Pulmonary artery endothelial cell (primary cell): ENCODE data around the gene CYP2E1. TPM values are rescaled to one million over a fixed set of nuclear protein-coding genes. Genes with fewer than 3 reads are reported as not detected.
"Not testable (repeated sequence)": the region's sequence is repeated elsewhere in the genome, so short reads cannot be mapped to it uniquely, and the experiment has no call there.

ENCODE experiments used
- DNase-seq: peaks from one replicate; pipeline ENCODE4 v3.0.0-alpha.2; 2011; ENCODE audit warnings: low read depth, low spot score
- total RNA-seq: library from RNA; depleted of rRNA; stranded (reverse); fragments of >200 nt; gene quantifications from 2 replicates; pipeline ENCODE4 v1.2.3, GENCODE V29; 2014

Gene CYP2E1
- 0.13 TPM in 1 of 2 replicates, not detected in the other for total RNA-seq

- DNase-seq: no peak
These were observed at the start of gene CYP2E1 for GRCh38 chr10:133526957-133527588. Gene CYP2E1 (plus strand): TSS chr10:133527363. CDS start chr10:133527396, 33 bp downstream.

DNA sequence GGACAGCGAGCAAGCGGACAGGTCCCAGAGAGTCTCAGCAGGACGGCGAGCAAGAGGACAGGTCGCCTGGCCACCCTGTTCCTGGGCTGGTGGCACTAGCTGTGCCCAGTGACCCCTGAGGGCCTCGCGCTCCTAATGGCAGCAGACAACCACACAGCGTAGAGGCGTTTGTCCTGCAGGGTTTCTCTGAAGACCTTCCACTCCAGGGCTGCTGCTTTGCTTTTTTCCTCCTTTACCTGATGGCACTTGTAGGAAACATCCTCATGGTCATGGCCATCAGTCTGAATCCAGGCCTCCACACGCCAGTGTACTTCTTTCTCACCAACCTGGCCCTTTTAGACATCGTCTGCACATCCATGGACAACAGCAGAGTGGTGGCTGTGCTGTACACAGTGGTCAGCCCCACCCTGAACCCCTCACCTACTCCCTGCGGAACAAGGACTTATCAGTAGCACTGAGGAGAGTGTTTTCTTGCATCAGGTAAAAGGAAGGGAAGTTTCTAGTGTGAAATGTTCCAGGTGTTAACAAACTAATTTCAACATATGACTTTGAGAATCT, 46.0 kb upstream of the CYP2E1 start:
- no peak for DNase-seq

DNA sequence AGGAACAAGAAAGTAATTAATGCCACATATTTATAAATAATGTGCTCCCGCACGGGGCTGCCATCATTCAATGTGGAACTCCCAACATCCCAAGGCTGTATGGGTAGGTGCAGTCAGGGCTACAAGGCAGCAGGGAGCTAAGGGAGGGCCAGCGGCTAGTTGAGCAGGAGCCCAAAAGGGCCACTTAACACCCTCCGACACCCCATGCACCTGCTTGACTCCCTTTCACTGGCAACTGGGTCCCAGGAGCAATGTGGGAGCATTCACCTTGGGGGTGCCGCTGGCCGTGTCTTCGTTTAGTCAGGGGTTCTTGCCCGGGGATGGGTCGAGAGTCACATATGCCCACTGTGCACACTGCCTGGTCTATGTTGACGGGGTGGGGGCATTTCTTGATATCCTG, 45.5 kb upstream of the CYP2E1 start:
- no peak for DNase-seq

DNA sequence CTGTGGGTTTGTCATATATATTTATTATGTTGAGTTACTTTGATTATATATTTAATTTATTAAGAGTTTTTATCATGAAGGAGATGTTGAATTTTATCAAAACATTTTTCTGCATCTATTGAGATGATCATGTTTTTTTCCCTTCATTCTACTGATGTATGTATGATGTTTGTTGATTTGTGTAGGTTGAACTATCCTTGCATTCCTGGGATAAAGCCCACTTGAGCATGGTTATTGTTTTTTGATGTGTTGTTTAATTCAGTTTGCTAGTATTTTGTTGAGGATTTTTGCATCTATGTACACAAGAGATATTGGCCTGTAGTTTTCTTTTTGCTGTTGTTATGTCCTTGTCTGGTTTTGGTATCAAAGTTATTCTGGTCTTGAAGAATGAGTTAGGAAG, 42.3 kb upstream of the CYP2E1 start:
- no peak for DNase-seq

- DNase-seq: no peak
These were observed 40.1 kb upstream of the CYP2E1 start for GRCh38 chr10:133487085-133487484.

DNA sequence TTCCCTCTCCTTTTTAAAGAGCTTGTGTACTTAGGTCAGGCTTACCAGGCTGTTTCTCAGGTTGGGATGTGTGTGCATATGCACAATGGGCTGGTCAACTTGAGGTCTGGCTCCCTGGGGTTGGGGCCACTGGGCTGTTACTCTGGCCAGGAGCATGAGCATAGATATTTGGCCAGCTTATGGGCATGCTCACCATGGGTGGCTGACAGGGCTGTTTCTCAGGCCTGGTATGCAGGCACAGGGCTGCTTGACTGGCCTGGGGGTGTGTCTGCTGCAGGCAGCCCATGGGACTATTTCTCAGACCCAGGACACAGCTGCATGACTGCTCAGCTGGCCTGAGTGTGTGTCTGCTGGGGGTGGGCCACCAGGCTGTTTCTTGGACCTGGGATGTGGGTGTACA, 38.8 kb upstream of the CYP2E1 start:
- DNase-seq: no peak

DNA sequence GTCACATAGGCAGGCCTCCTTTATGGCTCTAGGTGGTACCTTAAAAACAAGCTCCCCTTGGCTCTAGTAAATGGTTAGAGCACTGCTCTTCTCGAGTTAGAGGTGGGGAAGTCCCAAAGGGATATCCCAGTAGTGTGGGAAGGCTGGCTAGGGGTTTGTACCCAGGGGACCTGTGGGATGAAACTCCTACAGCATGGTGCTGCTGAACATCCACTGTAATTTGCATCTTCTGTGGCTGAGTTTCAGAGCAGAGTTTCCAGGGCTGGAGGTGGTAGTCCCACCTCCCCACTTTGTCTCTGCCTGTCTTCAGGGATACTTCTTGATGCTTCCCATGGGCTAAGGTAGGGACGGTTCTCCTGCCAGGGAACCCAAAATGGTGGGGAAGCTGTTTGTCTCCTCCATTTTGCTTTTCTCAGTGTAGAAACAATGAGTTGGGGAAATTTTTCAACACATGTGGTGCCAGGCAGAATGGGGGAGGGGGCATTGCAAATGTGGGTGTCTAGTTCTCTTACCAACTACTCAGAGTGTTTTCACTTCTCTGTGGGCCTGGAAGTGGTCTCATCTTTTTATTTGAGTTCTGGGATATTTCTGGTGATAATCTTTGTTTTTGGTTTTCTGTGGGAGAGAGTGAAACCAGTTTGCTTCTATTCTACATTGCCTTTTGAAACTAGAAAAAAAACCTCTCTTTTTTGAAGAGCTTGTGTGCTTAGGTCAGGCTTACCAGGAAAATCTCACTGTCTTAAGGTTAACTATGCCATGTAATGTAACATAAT, 37.2 kb upstream of the CYP2E1 start:
- DNase-seq: no peak

- DNase-seq: not testable (repeated sequence)
These were observed 33.6 kb upstream of the CYP2E1 start for GRCh38 chr10:133493562-133493961.

- not testable (repeated sequence) for DNase-seq
These were observed 29.8 kb upstream of the CYP2E1 start for GRCh38 chr10:133497363-133497762.

GRCh38 chr10:133499176-133499575, 28.0 kb upstream of the CYP2E1 start:
- DNase-seq: not testable (repeated sequence)

GRCh38 chr10:133500897-133501296, 26.3 kb upstream of the CYP2E1 start:
- DNase-seq: not testable (repeated sequence)

- no peak for DNase-seq
These were observed 17.5 kb upstream of the CYP2E1 start for GRCh38 chr10:133509700-133510099.

DNA sequence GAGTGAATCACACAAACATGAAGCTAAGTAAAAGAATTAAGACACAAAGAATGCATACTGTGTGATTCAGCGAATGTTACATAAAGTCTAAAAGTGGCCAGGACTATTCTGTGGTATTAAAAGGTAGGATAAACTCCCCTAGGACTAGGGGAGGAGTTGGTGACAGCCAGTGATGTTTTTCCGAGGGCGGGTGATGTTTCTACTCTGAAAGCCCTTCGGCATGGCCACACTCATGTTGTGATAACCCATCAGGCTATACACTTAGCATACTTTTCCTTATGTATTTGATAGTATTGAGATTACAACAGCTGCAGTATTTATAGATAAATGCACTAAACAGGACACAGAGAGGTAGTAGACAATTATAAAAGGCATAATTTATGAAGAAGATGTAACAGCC, 15.8 kb upstream of the CYP2E1 start:
- no peak for DNase-seq

DNA sequence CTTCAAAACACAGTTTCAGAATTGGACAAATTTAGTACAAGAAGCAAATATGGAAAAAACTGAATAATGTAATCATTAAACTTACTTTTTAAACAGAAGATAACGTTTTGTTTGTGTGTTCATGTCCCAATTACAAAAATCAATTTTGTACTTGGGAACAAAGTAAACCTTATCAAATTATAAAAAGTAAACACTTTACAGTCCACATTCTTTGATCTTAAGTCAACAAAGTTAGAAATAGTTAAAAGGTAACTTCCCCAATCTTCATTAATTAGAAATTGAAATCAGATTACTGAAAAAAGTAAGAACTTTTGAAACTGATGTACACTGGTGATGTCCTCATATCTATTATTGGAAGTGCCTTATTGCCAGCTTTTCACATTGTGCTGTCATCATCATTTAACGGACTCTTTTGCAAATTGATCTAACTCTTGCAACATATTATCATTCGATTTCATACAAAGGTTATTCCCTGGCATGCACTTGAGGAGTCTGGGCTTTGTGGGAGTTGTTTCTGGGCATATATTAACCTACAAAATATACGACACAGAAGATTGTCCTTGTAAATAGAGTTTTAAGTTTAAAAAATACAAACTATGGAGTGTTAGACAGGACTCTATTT, 15.1 kb upstream of the CYP2E1 start:
- DNase-seq: no peak

GRCh38 chr10:133515471-133515870, 11.7 kb upstream of the CYP2E1 start:
- no peak for DNase-seq

DNA sequence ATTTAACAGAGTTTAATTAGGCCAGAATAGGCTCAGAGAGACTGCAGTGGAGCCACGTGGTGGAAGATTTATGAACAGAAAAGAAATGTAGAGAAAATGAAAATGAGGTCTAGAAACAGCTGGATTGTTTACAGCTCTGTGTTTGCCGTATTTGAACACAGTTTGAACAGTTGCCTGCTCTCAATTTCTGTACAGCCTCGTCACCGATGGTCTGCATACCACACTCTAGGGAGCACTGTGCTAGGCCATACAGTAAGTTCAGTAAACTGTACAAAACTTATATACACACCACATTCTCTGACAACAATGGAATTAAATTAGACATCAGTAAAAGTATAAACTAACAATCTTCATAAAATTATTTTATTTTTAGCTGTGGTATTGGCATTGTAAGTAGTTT, 11.1 kb upstream of the CYP2E1 start:
- no peak for DNase-seq

- not testable (repeated sequence) for DNase-seq
These were observed 8.6 kb upstream of the CYP2E1 start for GRCh38 chr10:133518517-133518916.

DNA sequence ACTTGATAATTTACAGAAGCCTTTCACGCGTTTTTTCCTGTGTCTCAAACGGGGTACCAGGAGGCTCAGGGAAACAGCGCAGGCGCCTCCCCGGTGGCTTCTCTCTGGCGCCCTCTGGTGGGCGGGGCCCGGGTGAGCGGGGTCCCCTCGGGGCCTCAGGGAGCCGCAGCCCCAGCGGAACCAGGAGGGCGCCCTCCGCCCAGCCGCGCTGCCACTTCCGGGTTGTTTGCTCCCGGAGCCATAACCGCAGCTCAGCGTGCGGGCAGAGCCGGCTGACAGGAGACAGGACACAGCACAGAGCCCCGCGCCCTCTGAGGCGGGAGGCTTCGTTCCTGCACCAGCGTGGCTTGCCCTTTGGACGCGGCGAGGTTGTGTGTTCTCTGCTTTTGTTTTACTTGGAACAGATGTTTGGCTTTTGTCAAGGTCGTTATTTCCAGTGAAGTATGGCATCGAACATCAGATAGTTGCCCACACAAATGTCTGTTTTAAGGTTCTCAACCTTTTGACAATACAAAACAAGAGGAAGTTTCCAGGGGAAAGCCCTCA, 6.9 kb upstream of the CYP2E1 start:
- DNase-seq: peak; percentile 3

- no peak for DNase-seq
These were observed 3.4 kb upstream of the CYP2E1 start for GRCh38 chr10:133523631-133524203.

- no peak for DNase-seq
These were observed 1.7 kb upstream of the CYP2E1 start for GRCh38 chr10:133525444-133525843.

DNA sequence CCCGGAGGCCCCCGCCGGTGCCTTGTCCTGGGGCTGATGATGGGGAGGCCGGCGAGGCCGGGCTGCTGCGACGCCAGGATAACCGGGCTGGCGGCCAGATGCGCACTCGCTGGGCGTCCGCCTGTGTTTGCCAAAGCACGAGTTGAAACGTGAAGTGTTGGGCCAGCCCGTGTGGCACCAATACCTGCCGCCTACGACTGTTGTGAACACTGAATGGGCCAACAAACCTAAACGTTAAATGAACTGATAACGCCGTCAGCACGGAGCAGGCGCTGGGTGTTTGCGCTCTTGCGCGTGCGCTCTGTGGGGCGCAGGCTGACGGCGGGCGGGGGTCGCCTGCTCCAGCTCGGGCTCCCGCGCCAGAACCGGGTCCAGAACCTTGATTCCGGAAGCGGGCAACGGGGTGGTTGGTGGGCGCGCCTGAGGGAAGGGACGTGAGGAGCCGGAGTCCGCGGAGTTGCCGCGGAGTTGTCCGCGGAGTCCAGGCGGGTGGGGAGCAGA, 658 bp downstream of the CYP2E1 start:
- no peak for DNase-seq
